ENCODE results near the gene GPBP1. TPM values are rescaled to one million over a fixed set of nuclear protein-coding genes. Genes with fewer than 3 reads are reported as not detected.
"Not testable (repeated sequence)": the region's sequence is repeated elsewhere in the genome, so short reads cannot be mapped to it uniquely, and the experiment has no call there.

The GPBP1 gene
- total and polyA plus RNA-seq, 2 donors = 41.4 to 174 TPM

DNA sequence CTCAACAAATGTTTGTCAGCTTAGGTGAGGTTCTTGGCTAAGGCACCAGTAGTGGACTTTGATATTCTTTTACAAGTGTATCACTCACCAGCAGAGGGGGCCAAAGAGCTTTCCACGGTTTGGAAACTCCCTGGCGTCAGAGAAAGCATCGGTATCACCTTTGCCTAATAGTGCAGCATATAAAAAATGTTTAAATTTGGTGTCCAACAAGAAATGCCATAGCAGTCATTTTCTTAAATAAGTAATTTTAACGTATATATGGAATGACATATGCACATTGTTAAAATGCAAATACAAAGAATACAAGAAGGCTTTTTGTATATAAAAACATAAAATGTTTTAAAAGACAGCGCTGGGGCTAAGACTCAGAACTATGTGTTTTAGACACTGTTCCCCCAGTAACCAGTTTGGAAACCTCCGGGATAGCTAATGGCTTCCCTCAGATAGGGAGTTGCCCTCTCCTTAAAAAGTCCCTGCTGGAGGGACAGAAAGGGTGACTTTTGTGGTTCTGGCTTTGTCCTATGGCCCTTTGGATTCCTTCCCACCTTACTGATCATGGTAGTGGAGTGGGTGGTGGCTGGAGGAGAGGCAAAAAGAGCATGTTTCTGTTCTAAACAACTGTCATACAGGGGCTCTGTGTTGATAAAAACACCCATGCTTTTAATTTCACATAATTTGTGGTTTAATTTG, 124.6 kb downstream of the GPBP1 start:
- Histone ChIP-seq H3K36me3 (ENCODE audit: insufficient read depth) (no peaks in the 10 kb centered on the region), H3K4me3 (ENCODE audit: low read depth, low read length) (no peak overlapping the region), H3K27ac (ENCODE audit: low read depth) (no peak overlapping the region), H3K4me1 (ENCODE audit: insufficient read depth) (peaks cover under 1% of the 10 kb centered on the region)
- peak; percentile 72 for DNase-seq (ENCODE audit: extremely low spot score)
- 15% methylated on average over 6 of the region's 6 CpGs for WGBS

DNA sequence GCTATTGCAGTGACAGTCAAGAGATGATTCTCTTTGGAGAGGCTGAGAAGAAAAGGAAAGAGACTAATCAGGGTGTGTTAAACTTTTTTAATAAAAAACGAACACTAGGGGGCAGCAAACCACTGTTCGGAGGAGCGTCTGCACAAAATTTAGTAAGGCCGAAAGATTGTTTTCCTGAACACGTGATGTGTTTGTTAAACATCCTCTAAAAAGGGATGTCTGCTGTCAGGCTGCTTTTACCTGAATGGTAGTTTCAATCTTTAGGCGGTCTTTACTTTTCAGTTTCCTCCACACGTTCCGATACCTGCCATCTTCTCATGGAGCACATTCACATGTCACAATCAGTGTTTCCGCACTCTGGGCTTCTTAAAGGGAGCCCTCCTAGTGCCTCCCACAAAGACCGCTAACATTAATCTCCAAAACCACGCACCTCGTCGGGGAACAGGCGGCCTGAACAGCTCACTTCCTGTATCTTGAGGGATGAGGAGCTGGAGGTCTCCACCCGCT, 125.2 kb downstream of the GPBP1 start:
- H3K27ac ChIP-seq (ENCODE audit: low read depth) = no peak overlapping the region
- no peaks in the 10 kb centered on the region for H3K36me3 ChIP-seq (ENCODE audit: insufficient read depth)
- 32% methylated on average over 15 of the region's 15 CpGs for WGBS
- peak; percentile 41 for DNase-seq (ENCODE audit: extremely low spot score)
- H3K4me3 ChIP-seq (ENCODE audit: low read depth, low read length) = no peak overlapping the region
- peaks cover 1% of the 10 kb centered on the region for H3K4me1 ChIP-seq (ENCODE audit: insufficient read depth)

DNA sequence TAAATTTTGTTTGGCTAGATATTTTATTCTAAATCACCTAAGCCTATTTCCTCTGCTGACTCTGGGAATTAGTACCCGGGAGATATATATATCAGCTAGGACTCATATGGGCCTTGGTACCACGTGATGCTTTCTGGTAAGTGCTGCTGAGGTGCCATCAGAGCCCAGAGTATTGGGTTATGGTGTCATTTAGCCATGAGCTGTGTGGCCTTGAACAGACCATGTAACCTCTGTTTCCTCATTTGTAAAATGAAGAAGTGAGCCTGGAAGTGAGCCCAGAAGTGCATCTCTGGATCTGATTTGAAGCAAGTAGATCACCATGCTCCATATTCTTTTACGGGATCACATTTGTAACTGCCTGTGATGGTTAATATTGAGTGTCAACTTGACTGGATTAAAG, 126.1 kb downstream of the GPBP1 start:
- 90% methylated on average over 3 of the region's 3 CpGs for WGBS
- no peak overlapping the region for H3K27ac ChIP-seq (ENCODE audit: low read depth)
- no peak for DNase-seq (ENCODE audit: extremely low spot score)
- H3K36me3 ChIP-seq (ENCODE audit: insufficient read depth) = no peaks in the 10 kb centered on the region
- peaks cover 1% of the 10 kb centered on the region for H3K4me1 ChIP-seq (ENCODE audit: insufficient read depth)
- no peak overlapping the region for H3K4me3 ChIP-seq (ENCODE audit: low read depth, low read length)

DNA sequence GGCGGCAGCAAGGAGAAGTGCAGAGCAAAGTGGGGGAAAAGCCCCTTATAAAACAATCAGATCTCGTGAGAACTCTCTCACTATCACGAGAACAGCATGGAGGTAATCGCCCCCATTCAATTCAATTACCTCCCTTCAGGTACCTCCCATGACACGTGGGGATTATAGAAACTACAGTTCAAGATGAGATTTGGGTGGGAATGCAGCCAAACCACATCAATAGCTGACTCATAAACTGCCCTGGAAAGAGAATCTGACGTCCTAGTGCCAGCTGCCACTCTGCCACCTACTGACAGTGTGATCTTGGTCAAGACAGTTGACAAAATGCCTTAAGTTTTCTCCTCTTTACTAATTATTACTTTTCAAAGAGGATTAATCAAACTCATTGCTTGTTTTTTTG, 128.3 kb downstream of the GPBP1 start:
- H3K4me3 ChIP-seq (ENCODE audit: low read depth, low read length) = no peak overlapping the region
- H3K27ac ChIP-seq (ENCODE audit: low read depth) = no peak overlapping the region
- peaks cover 1% of the 10 kb centered on the region for H3K4me1 ChIP-seq (ENCODE audit: insufficient read depth)
- DNase-seq (ENCODE audit: extremely low spot score) = no peak
- H3K36me3 ChIP-seq (ENCODE audit: insufficient read depth) = no peaks in the 10 kb centered on the region
- WGBS = 75% methylated on average over 6 of the region's 6 CpGs

DNA sequence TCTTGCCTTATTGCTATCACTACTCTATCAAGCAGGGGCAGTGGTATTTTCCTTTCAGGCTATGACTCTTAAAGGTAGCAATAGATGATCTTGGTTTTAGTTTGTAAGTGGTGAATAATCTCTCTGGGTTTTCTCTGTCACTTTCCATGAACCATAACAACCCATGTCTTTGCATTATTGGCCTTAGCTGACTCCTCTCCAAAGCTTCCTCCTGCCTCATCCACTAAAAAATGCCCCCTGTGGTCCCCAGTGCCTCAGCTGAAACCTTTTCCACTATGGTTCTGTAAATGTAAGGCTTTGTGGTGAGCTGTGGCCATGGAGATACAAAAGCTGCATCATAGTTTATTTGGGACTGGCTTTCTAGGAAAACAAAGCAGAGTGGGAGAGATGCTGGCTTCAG, 128.8 kb downstream of the GPBP1 start:
- H3K4me1 ChIP-seq (ENCODE audit: insufficient read depth) = peaks cover 1% of the 10 kb centered on the region
- no peak overlapping the region for H3K27ac ChIP-seq (ENCODE audit: low read depth)
- H3K36me3 ChIP-seq (ENCODE audit: insufficient read depth) = no peaks in the 10 kb centered on the region
- H3K4me3 ChIP-seq (ENCODE audit: low read depth, low read length) = no peak overlapping the region
- no peak for DNase-seq (ENCODE audit: extremely low spot score)

DNA sequence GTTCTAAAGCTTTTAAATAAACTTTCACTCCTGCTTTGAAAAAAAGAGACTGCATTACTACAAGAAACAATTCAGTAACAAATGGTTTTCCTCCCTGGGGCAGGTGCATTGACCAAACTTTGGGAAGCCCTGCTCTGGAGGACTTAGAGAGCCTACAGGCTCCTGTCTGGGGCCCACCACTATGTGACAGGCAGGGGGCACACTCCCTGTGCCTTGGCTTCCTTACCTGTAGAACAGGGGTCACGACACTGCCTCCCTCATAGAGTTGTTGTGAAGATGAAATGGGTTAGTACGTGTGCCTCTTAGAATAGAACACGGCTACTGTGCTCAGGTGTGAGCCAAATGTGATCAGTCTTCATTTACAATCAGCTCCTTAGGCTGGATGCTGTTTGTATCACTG, 130.1 kb downstream of the GPBP1 start:
- Histone ChIP-seq H3K4me1 (ENCODE audit: insufficient read depth) (peaks cover 1% of the 10 kb centered on the region), H3K27ac (ENCODE audit: low read depth) (no peak overlapping the region), H3K36me3 (ENCODE audit: insufficient read depth) (no peaks in the 10 kb centered on the region), H3K4me3 (ENCODE audit: low read depth, low read length) (no peak overlapping the region)
- 90% methylated on average over 3 of the region's 3 CpGs for WGBS
- no peak for DNase-seq (ENCODE audit: extremely low spot score)

DNA sequence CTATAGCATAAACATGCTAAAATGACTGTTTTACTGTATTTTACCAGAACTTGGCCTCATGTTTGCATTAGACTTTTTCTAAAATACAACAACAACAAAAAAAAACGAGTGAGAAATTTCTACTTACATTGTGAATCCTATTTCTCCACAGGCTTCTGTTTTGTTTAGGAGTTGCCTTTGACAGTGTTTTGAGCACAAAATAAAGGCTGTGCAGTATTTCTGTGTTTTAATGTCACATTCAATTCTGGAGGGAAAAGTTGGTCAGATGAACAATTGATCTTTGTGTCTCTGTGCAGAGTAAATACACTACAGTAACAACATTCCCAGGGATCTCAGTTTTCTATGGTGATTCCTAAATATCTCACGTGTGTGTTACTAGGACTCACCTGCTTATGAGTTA, 131.1 kb downstream of the GPBP1 start:
- no peak for DNase-seq (ENCODE audit: extremely low spot score)
- 65% methylated on average over 2 of the region's 2 CpGs for WGBS
- no peak overlapping the region for H3K27ac ChIP-seq (ENCODE audit: low read depth)
- no peaks in the 10 kb centered on the region for H3K36me3 ChIP-seq (ENCODE audit: insufficient read depth)
- peaks cover 1% of the 10 kb centered on the region for H3K4me1 ChIP-seq (ENCODE audit: insufficient read depth)
- no peak overlapping the region for H3K4me3 ChIP-seq (ENCODE audit: low read depth, low read length)

DNA sequence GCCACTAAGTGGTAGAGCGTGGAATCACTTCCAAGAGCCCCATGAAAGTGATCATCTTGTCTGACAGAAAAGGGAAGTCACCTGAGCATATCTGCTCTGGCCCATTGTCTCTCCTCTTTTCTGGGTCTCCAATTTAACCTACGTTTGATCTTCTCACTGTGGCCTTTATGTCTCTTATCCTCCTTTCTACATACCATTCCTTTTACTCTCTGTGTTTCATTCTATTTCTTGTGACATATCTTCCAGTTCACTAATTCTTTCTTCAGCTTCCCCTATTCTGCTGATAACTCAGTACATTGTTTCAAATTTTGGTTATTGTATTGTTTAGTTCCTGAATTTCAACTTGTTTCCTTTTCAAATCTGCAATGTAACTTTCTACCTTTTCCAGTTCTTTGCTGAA, 132.5 kb downstream of the GPBP1 start:
- no peak for DNase-seq (ENCODE audit: extremely low spot score)
- Histone ChIP-seq H3K36me3 (ENCODE audit: insufficient read depth) (no peaks in the 10 kb centered on the region), H3K4me1 (ENCODE audit: insufficient read depth) (peaks cover 1% of the 10 kb centered on the region), H3K4me3 (ENCODE audit: low read depth, low read length) (no peak overlapping the region), H3K27ac (ENCODE audit: low read depth) (no peak overlapping the region)
- 95% methylated on average over 2 of the region's 2 CpGs for WGBS

DNA sequence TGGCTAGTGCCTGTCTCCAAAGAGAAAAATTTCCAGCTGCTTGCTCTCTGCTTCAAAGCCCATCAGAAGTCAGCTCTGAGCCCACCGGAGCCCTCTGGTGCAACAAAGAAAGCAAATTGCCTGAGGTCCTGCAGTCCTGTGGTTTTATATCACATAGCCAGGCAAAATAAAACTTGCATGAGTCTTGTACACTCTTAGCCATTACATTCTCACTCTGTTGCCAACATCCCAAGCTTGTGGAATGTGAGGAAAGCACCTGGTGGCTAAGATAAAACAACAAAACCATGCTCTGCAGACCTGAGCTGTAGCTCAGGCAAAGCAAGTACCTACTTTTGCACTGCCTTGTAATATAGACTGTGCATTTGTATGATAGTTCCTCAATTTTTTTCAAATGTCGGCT, 133.7 kb downstream of the GPBP1 start:
- H3K27ac ChIP-seq (ENCODE audit: low read depth) = no peak overlapping the region
- 90% methylated on average over 2 of the region's 2 CpGs for WGBS

DNA sequence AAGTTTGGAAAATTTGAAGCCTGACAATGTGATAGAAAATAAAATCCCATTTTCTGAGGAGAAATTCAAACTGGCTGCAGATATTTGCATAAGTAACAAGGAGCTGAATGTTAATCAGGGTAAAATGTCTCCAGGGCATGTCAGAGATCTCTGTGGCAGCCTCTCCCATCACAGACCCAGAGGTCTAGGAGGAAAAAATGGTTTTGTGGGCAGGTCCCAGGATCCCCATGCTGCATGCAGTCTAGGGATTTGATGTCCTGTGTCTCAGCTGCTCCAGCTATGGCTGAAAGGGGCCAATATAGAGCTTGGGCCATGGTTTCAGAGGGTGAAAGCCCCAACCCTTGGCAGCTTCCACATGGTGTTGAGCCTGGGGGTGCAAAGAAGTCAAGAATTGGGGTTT, 135.2 kb downstream of the GPBP1 start:
- H3K27ac ChIP-seq (ENCODE audit: low read depth); H3K4me3 ChIP-seq (ENCODE audit: low read depth, low read length); H3K36me3 ChIP-seq (ENCODE audit: insufficient read depth); H3K4me1 ChIP-seq (ENCODE audit: insufficient read depth); DNase-seq (ENCODE audit: extremely low spot score): not testable (repeated sequence)

More for the DNA sequence above, 133.7 kb downstream of the GPBP1 start:
- no peak for DNase-seq (ENCODE audit: extremely low spot score)
- Histone ChIP-seq H3K4me3 (ENCODE audit: low read depth, low read length) (no peak overlapping the region), H3K36me3 (ENCODE audit: insufficient read depth) (no peaks in the 10 kb centered on the region), H3K4me1 (ENCODE audit: insufficient read depth) (peaks cover 1% of the 10 kb centered on the region)

DNA sequence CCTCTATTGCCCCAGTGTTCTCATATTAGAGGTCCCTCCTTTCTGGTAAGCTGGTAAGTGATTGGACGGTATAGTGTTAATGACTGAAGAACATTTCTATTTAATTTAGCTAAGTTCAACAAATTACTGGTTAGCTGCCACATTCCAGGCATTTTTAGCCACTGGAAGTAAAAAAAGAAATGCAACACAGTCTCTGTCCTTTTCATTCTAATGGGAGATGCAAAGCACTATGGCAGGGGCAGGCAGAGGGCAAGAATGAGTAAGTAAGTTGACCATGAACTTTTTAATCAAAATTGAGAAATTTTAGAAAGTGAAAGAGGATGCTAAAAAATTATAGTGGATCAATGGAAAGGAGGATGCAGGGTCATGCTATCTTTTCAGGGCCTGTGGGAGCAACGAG, 137.4 kb downstream of the GPBP1 start:
- no peak overlapping the region for H3K4me3 ChIP-seq (ENCODE audit: low read depth, low read length)
- H3K36me3 ChIP-seq (ENCODE audit: insufficient read depth) = no peaks in the 10 kb centered on the region
- H3K4me1 ChIP-seq (ENCODE audit: insufficient read depth) = no peaks in the 10 kb centered on the region
- WGBS = 89% methylated on average over 2 of the region's 2 CpGs
- H3K27ac ChIP-seq (ENCODE audit: low read depth) = no peak overlapping the region
- DNase-seq (ENCODE audit: extremely low spot score) = no peak

DNA sequence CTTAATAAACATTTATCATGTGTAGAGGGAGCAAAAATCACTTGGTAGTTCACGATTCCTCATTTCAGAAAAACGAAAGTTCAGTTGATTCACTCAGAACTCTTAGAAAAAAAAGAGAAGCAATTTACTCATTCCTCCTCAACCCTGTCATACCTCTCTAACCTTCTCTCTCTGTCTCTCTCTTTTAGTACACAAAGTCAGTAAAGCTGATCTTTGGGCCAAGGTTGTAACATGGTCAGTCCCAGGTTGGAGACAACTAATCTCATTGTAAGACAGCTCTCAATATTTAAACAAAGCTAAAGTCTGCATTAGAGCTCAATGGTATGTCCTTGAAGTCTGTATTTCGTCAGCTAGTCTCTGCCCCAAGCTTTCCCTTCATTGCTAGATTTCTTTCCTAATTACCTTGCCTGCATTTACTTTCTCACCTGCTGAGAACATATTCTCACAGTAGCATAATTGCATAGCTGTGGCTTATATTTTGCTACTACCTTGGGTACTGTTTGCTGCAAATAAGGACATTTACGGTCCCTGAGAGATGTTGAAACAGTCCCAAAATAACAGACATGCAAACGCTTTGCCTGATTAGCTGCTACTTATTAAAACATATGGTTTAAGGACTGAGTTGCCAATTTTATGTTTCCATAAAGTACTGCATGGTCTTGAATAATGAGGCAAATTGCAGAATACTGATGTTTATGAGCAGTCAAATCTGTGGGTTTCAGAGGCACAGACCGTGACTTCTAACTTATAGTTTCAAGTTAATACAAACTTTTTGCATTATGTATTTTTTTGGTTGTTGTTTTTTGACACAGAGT, 138.3 kb downstream of the GPBP1 start:
- no peak overlapping the region for H3K4me3 ChIP-seq (ENCODE audit: low read depth, low read length)
- H3K36me3 ChIP-seq (ENCODE audit: insufficient read depth) = no peaks in the 10 kb centered on the region
- H3K4me1 ChIP-seq (ENCODE audit: insufficient read depth) = no peaks in the 10 kb centered on the region
- DNase-seq (ENCODE audit: extremely low spot score) = no peak
- H3K27ac ChIP-seq (ENCODE audit: low read depth) = no peak overlapping the region
- 85% methylated on average over 6 of the region's 6 CpGs for WGBS

DNA sequence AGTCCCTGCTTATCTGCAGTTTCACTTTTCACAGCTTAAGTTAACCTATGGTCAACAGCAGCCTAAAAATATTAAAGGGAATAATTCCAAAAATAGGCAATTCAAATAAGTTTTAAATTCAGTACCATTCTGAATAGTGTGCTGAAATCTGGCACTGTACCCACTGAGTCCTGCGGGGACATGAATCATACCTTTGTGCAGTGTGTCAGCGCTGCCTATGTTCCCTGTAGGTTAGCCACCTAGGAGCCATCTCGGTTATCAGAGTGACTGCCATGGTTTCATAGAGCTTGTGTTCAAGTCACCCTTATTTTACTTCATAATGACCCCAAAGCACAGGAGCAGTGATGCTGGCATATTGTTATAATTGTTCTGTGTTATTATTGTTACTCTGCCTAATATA, 139.9 kb downstream of the GPBP1 start:
- no peaks in the 10 kb centered on the region for H3K4me1 ChIP-seq (ENCODE audit: insufficient read depth)
- H3K27ac ChIP-seq (ENCODE audit: low read depth) = no peak overlapping the region
- WGBS = 97% methylated on average over 3 of the region's 3 CpGs
- DNase-seq (ENCODE audit: extremely low spot score) = no peak
- H3K4me3 ChIP-seq (ENCODE audit: low read depth, low read length) = no peak overlapping the region
- no peaks in the 10 kb centered on the region for H3K36me3 ChIP-seq (ENCODE audit: insufficient read depth)
